Endothelial cell of umbilical vein (primary cell): ENCODE results near the gene PHACTR2. TPM values are rescaled to one million over a fixed set of nuclear protein-coding genes. Genes with fewer than 3 reads are reported as not detected.

Experiments used
- BruUV-seq: library from RNA; stranded (reverse); fragments of 400-500 nt; replicated peaks from 2 replicates; lab custom pipeline; 2021; lab: Mats Ljungman, UMichigan
- CTCF ChIA-PET: fragments of 300-600, 350-600 bp; sonication (Branson Sonifier 250); formaldehyde crosslinking; loops from one replicate; lab custom pipeline; 2021; ENCODE audit warnings: antibody characterized with exemption, inconsistent platforms; lab: Charles Lee
- POLR2A ChIA-PET: fragments of 300-600, 350-600 bp; sonication (Branson Sonifier 250); formaldehyde crosslinking; loops from one replicate; lab custom pipeline; 2021; ENCODE audit warnings: antibody characterized with exemption, inconsistent platforms; lab: Charles Lee
- DNase-seq: peaks from one replicate; pipeline ENCODE4 v3.0.0-alpha.2; 2011; ENCODE audit warnings: low read depth, low spot score
- FAIRE-seq: peaks from 2 replicates; lab custom pipeline; 2011; peaks lifted over from hg19 to GRCh38; lab: Jason Lieb, UNC
- H2AFZ ChIP-seq: 2 replicates; pipeline ENCODE4 v1.6.0; 2012; ENCODE audit warnings: low read depth, low read length, control low read depth, inconsistent platforms
- H3K27ac ChIP-seq: 2 replicates; pipeline ENCODE4 v1.5.1; 2011; ENCODE audit warnings: low read depth, mild to moderate bottlenecking, control low read depth, low read length, moderate library complexity; ENCODE audit not compliant: insufficient read depth
- H3K27me3 ChIP-seq, 2 experiments: 2 replicates each; pipeline versions ENCODE4 v1.6.0 to v1.6.1; 2011; ENCODE audit warnings: low read length in 2 of 2, mixed read lengths in 1 of 2; ENCODE audit not compliant: control insufficient read depth in 2 of 2, insufficient read depth in 2 of 2
- H3K36me3 ChIP-seq, 2 experiments: 2 replicates in 1 of 2; 3 replicates in 1 of 2; pipeline ENCODE4 v1.5.1; 2011; ENCODE audit warnings: low read length in 2 of 2, mild to moderate bottlenecking in 1 of 2, moderate library complexity in 1 of 2; ENCODE audit not compliant: control insufficient read depth in 2 of 2, insufficient read depth in 2 of 2; ENCODE audit errors: extremely low read depth in 1 of 2
- H3K4me1 ChIP-seq: 3 replicates; pipeline ENCODE4 v1.5.1; 2011; ENCODE audit warnings: mild to moderate bottlenecking, low read length; ENCODE audit not compliant: control insufficient read depth, insufficient read depth; ENCODE audit errors: extremely low read depth
- H3K4me2 ChIP-seq: 2 replicates; pipeline ENCODE4 v1.6.1; 2011; ENCODE audit warnings: low read length, control low read depth, mixed read lengths; ENCODE audit not compliant: insufficient read depth
- H3K4me3 ChIP-seq, 3 experiments: fragments of 200-600 bp in 1 of 3; sonication (generic), shearing (Covaris generic) in 1 of 3; replicated peaks in 1 of 3; 2 replicates each; pipeline ENCODE4 v1.5.1; 2011 to 2016; ENCODE audit warnings: control low read depth in 3 of 3, low read length in 3 of 3, mild to moderate bottlenecking in 2 of 3, inconsistent platforms in 1 of 3, low read depth in 1 of 3, moderate library complexity in 1 of 3; ENCODE audit not compliant: insufficient read depth in 1 of 3
- H3K79me2 ChIP-seq: 2 replicates; pipeline ENCODE4 v1.6.0; 2012; ENCODE audit warnings: low read length, inconsistent platforms; ENCODE audit not compliant: control insufficient read depth, insufficient read depth
- H3K9ac ChIP-seq: replicated peaks from 2 replicates; pipeline ENCODE3; 2011; ENCODE audit warnings: low read length, control low read depth; ENCODE audit not compliant: insufficient read depth; ENCODE audit errors: extremely low read depth
- H3K9me1 ChIP-seq: replicated peaks from 3 replicates; pipeline ENCODE4 v1.6.0; 2011; ENCODE audit warnings: mild to moderate bottlenecking, low read length; ENCODE audit not compliant: control insufficient read depth, insufficient read depth; ENCODE audit errors: extremely low read depth
- H3K9me3 ChIP-seq: replicated peaks from 2 replicates; pipeline ENCODE4 v1.5.1; 2012; ENCODE audit warnings: low read length, inconsistent platforms; ENCODE audit not compliant: control insufficient read depth, insufficient read depth
- H4K20me1 ChIP-seq: replicated peaks from 2 replicates; pipeline ENCODE3; 2011; ENCODE audit warnings: mild to moderate bottlenecking, low read length; ENCODE audit not compliant: control insufficient read depth, insufficient read depth; ENCODE audit errors: extremely low read depth
- CTCF ChIP-seq, 2 donors: IDR thresholded peaks; 1 replicate in 1 of 2; 2 replicates in 1 of 2; pipeline ENCODE4 v1.5.1; 2011; ENCODE audit warnings: low read length in 2 of 2, mild to moderate bottlenecking in 2 of 2, moderate library complexity in 2 of 2, control low read depth in 1 of 2, inconsistent platforms in 1 of 2, low read depth in 1 of 2; ENCODE audit not compliant: insufficient read depth in 1 of 2; ENCODE audit errors: extremely low read depth in 1 of 2
- EZH2 ChIP-seq: IDR thresholded peaks from 2 replicates; pipeline ENCODE4 v1.6.1; 2012; ENCODE audit warnings: borderline replicate concordance, low read depth, mild to moderate bottlenecking, moderate library complexity, low read length, inconsistent platforms; ENCODE audit not compliant: severe bottlenecking
- FOS ChIP-seq: IDR thresholded peaks from 2 replicates; pipeline ENCODE4 v1.6.1; 2011; ENCODE audit warnings: mild to moderate bottlenecking, low read length, moderate library complexity, borderline replicate concordance; ENCODE audit not compliant: insufficient read depth
- GATA2 ChIP-seq: IDR thresholded peaks from 2 replicates; pipeline ENCODE4 v1.7.0; 2011; ENCODE audit warnings: low read depth, mild to moderate bottlenecking, moderate library complexity, mixed read lengths, low read length; ENCODE audit not compliant: insufficient read length, insufficient read depth
- JUN ChIP-seq: IDR thresholded peaks from 2 replicates; pipeline ENCODE4 v1.6.1; 2011; ENCODE audit warnings: borderline replicate concordance, low read depth; ENCODE audit not compliant: insufficient read length, insufficient read depth
- MAX ChIP-seq: IDR thresholded peaks from 2 replicates; pipeline ENCODE4 v1.6.1; 2011; ENCODE audit not compliant: insufficient read depth, insufficient read length
- MYC ChIP-seq: IDR thresholded peaks from one replicate; pipeline ENCODE4 v1.6.1; 2011; ENCODE audit warnings: mild to moderate bottlenecking, low read depth, low read length
- POLR2A ChIP-seq: IDR thresholded peaks from 2 replicates; pipeline ENCODE4 v1.6.1; 2012; ENCODE audit warnings: low read depth, mild to moderate bottlenecking, control low read depth, low read length
- POLR2AphosphoS5 ChIP-seq: IDR thresholded peaks from 2 replicates; pipeline ENCODE4 v1.6.1; 2012; ENCODE audit warnings: low read depth, mild to moderate bottlenecking, control low read depth, low read length, moderate library complexity; ENCODE audit not compliant: insufficient read depth
- dilution Hi-C: fragments of 300-500 bp; cut with MboI; formaldehyde crosslinking; loops from one replicate; pipeline ENCODE4 v1.15.0; 2019; ENCODE audit warnings: low sequenced_read_pairs; ENCODE audit not compliant: extremely low pct_ligation_motif_present
- intact Hi-C: fragments of 100-400 bp; cut with micrococcal nuclease; formaldehyde crosslinking; loops from one replicate; pipeline ENCODE4 v1.10.0; 2022
- polyA plus RNA-seq, 4 experiments: library from polyadenylated mRNA; depleted of rRNA in 3 of 4; stranded (reverse) in 3 of 4; unstranded in 1 of 4; fragments of >200 nt; gene quantifications; 2 replicates each; pipeline versions ENCODE4 v1.2.1 to v1.2.3, GENCODE V29; 2011 to 2012; ENCODE audit warnings: missing spikeins in 1 of 4
- total RNA-seq: library from RNA; stranded (reverse); gene quantifications from 2 replicates; pipeline ENCODE4 v1.2.3, GENCODE V29; 2021

PHACTR2 gene
- total and polyA plus RNA-seq, 2 donors (not counting 3 experiments of a cell fraction or from before 2014, with no cell fraction given) = 16.3 to 178 TPM

GRCh38 chr6:143731789-143732188 is 54.0 kb downstream of the PHACTR2 start:
- Histone ChIP-seq H3K4me3 (no peak overlapping the region), H3K4me2 (no peak overlapping the region), H4K20me1 (peaks cover 17% of the 10 kb centered on the region), H3K9me3 (no peaks in the 10 kb centered on the region), H3K27ac (no peak overlapping the region), H3K79me2 (peaks cover 20% of the 10 kb centered on the region), H2AFZ (no peak overlapping the region), H3K9me1 (no peaks in the 10 kb centered on the region), H3K27me3 (no peaks in the 10 kb centered on the region), H3K4me1 (peaks cover 24% of the 10 kb centered on the region), H3K9ac (no peak overlapping the region), H3K36me3 (no peaks in the 10 kb centered on the region)
- no peak for DNase-seq
- ChIA-PET CTCF (interaction anchor here (0.8 kb wide), 1 partner anchor 30 kb away, joined by 3 read pairs; no protein-coding TSS in a partner anchor), POLR2A (no interaction called here)
- TF ChIP-seq MAX (no peak), MYC (no peak), POLR2A (no peak), EZH2 (no peak), FOS (no peak), POLR2AphosphoS5 (no peak), GATA2 (no peak), CTCF (IDR thresholded peaks at IDR 0.05; ENCODE audit: extremely low read depth in 1 of 2, insufficient read depth in 1 of 2, low read depth in 1 of 2, low read length in 2 of 2) (no peak), JUN (no peak)
- BruUV-seq = no TSS peak
- FAIRE-seq = no peak
- dilution Hi-C loops = no loop called here
- intact Hi-C loops = loop anchor here (5.0 kb wide), 1 partner anchor 154 kb away; no protein-coding TSS in a partner anchor
